Endodermal cell (in vitro differentiated cells): ENCODE data around the gene EED. TPM values are rescaled to one million over a fixed set of nuclear protein-coding genes. Genes with fewer than 3 reads are reported as not detected.

Experiments used
- DNase-seq: peaks from one replicate; pipeline ENCODE4 v3.0.0-alpha.2; 2017
- H3K27ac ChIP-seq: 2 replicates; pipeline ENCODE4 v1.5.1; 2013; ENCODE audit warnings: mild to moderate bottlenecking, low read depth, low read length, moderate library complexity
- H3K27me3 ChIP-seq: 2 replicates; pipeline ENCODE4 v1.6.1; 2013; ENCODE audit warnings: mild to moderate bottlenecking, low read length, moderate library complexity; ENCODE audit not compliant: insufficient read depth, control insufficient read depth, poor library complexity, severe bottlenecking
- H3K36me3 ChIP-seq: 2 replicates; pipeline ENCODE4 v1.7.0; 2013; ENCODE audit warnings: mild to moderate bottlenecking, low read length, moderate library complexity; ENCODE audit not compliant: control insufficient read depth, insufficient read depth
- H3K4me1 ChIP-seq: one replicate; pipeline ENCODE4 v1.7.0; 2013; ENCODE audit warnings: low read length; ENCODE audit not compliant: control insufficient read depth, insufficient read depth
- H3K4me3 ChIP-seq: 2 replicates; pipeline ENCODE4 v1.5.1; 2013; ENCODE audit warnings: mild to moderate bottlenecking, low read length, moderate library complexity
- H3K9ac ChIP-seq: 2 replicates; pipeline ENCODE4 v1.6.1; 2013; ENCODE audit warnings: mild to moderate bottlenecking, low read length, moderate library complexity; ENCODE audit not compliant: poor library complexity, severe bottlenecking; ENCODE audit errors: extremely low read depth
- H3K9me3 ChIP-seq: 2 replicates; pipeline ENCODE4 v1.6.1; 2013; ENCODE audit warnings: mild to moderate bottlenecking, low read length, moderate library complexity; ENCODE audit not compliant: control insufficient read depth
- H3K27ac Mint-ChIP-seq: 2 replicates; pipeline ENCODE4 v1.8.0; 2020; ENCODE audit warnings: mixed read lengths
- H3K27me3 Mint-ChIP-seq: 2 replicates; pipeline ENCODE4 v1.8.0; 2021; ENCODE audit warnings: mild to moderate bottlenecking, mixed read lengths; ENCODE audit not compliant: insufficient read depth
- H3K36me3 Mint-ChIP-seq: 2 replicates; pipeline ENCODE4 v1.8.0; 2020; ENCODE audit warnings: low read depth, mixed read lengths
- H3K4me1 Mint-ChIP-seq: 2 replicates; pipeline ENCODE4 v1.8.0; 2020; ENCODE audit warnings: mixed read lengths
- H3K4me3 Mint-ChIP-seq: 2 replicates; pipeline ENCODE4 v1.8.0; 2020; ENCODE audit warnings: mild to moderate bottlenecking, moderate library complexity, mixed read lengths
- H3K9me3 Mint-ChIP-seq: 2 replicates; pipeline ENCODE4 v1.8.0; 2020; ENCODE audit warnings: mild to moderate bottlenecking, mixed read lengths
- CTCF ChIP-seq: fragments of 200-600 bp; sonication (generic); conservative IDR thresholded peaks from 2 replicates; pipeline ENCODE4 v1.5.0; 2021; ENCODE audit warnings: antibody characterized with exemption, mild to moderate bottlenecking
- WGBS, 2 experiments: methylation state at CpG; one replicate each; pipeline versions ENCODE4 v1.1.5 to v1.1.7; 2013; ENCODE audit warnings: missing lambda C conversion rate in 2 of 2, mixed read lengths in 1 of 2; ENCODE audit not compliant: insufficient coverage in 1 of 2, insufficient read length in 1 of 2; 5-methylcytosine and 5-hydroxymethylcytosine counted together
- total RNA-seq, 2 donors: library from RNA; stranded (reverse); fragmentation: NEBNext Ultra II Directional in 1 of 2; extraction: Animal tissue kit (Norgen Biotek cat#: 25700) in 1 of 2; gene quantifications; 2 replicates in 1 of 2; 3 replicates in 1 of 2; pipeline ENCODE4 v1.2.1, GENCODE V29; 2021

EED gene
- total RNA-seq, 2 donors from 2014 or later = 29.2 to 39.2 TPM

GRCh38 chr11:86274999-86275398 lies 30.4 kb downstream of the EED start:
- H3K27ac Mint-ChIP-seq = no peak overlapping the region
- peaks cover 42% of the 10 kb centered on the region for H3K36me3 Mint-ChIP-seq
- H3K27me3 ChIP-seq = no peaks in the 10 kb centered on the region
- H3K27ac ChIP-seq = no peak overlapping the region
- H3K4me1 ChIP-seq = no peaks in the 10 kb centered on the region
- WGBS, 2 experiments = 93 to 98% methylated on average over 4 of the region's 4 CpGs
- peaks cover 59% of the 10 kb centered on the region for H3K36me3 ChIP-seq
- DNase-seq = no peak
- no peaks in the 10 kb centered on the region for H3K9me3 ChIP-seq
- no peak overlapping the region for H3K9ac ChIP-seq
- H3K27me3 Mint-ChIP-seq = no peaks in the 10 kb centered on the region
- no peaks in the 10 kb centered on the region for H3K9me3 Mint-ChIP-seq
- H3K4me3 ChIP-seq = no peak overlapping the region
- H3K4me1 Mint-ChIP-seq = peaks cover 8% of the 10 kb centered on the region
- no peak overlapping the region for H3K4me3 Mint-ChIP-seq
- no peak for TF ChIP-seq CTCF

GRCh38 chr11:86275493-86276370 lies 31.2 kb downstream of the EED start:
- Mint-ChIP-seq H3K27me3 (no peaks in the 10 kb centered on the region), H3K27ac (no peak overlapping the region), H3K4me3 (no peak overlapping the region), H3K4me1 (peaks cover 8% of the 10 kb centered on the region), H3K9me3 (no peaks in the 10 kb centered on the region), H3K36me3 (peaks cover 41% of the 10 kb centered on the region)
- Histone ChIP-seq H3K9me3 (no peaks in the 10 kb centered on the region), H3K27ac (no peak overlapping the region), H3K36me3 (peaks cover 59% of the 10 kb centered on the region), H3K4me1 (no peaks in the 10 kb centered on the region), H3K27me3 (no peaks in the 10 kb centered on the region), H3K4me3 (no peak overlapping the region), H3K9ac (no peak overlapping the region)
- 95% methylated on average over 2 of the region's 2 CpGs; no CpG with 5 or more reads in 1 of the 2 experiments for WGBS, 2 experiments
- no peak for DNase-seq
- TF ChIP-seq CTCF = peak; percentile 35

GRCh38 chr11:86277741-86278140 lies 33.2 kb downstream of the EED start:
- Mint-ChIP-seq H3K36me3 (peaks cover 36% of the 10 kb centered on the region), H3K4me3 (no peak overlapping the region)

More at GRCh38 chr11:86277741-86278140, 33.2 kb downstream of the EED start:
- Histone ChIP-seq H3K9ac (no peak overlapping the region), H3K4me1 (no peaks in the 10 kb centered on the region), H3K27ac (no peak overlapping the region), H3K36me3 (peaks cover 63% of the 10 kb centered on the region), H3K27me3 (no peaks in the 10 kb centered on the region), H3K4me3 (no peak overlapping the region), H3K9me3 (no peaks in the 10 kb centered on the region)
- Mint-ChIP-seq H3K9me3 (no peaks in the 10 kb centered on the region), H3K27me3 (no peaks in the 10 kb centered on the region), H3K27ac (no peak overlapping the region), H3K4me1 (peaks cover 8% of the 10 kb centered on the region)
- TF ChIP-seq CTCF = no peak
- no peak for DNase-seq
- 100% methylated on average over 1 of the region's 1 CpG for WGBS, 2 experiments
